ENCODE data around the gene PIGK.
A peak's percentile ranks its signal among the peaks of the same experiment; 100 is the strongest.

Gene PIGK

DNA sequence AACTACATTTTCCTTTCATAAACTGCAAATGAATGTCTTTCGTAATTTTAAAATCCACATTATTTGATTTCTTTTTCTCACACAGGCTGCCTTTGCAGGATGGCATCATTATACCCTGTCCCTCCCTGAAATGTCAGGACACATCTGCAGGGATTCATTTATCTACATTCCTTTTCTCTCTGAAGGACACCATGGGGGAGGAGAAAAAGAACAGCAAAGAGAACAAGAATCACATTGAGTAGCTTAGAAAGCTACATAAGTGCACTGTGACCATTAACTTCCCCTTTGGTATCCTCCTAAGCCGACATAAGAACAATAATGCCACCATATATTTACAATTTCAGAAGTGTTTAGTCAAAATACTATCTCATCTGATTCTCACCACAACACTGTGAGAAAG, 129.5 kb downstream of the PIGK start:
- no peak for DNase-seq

DNA sequence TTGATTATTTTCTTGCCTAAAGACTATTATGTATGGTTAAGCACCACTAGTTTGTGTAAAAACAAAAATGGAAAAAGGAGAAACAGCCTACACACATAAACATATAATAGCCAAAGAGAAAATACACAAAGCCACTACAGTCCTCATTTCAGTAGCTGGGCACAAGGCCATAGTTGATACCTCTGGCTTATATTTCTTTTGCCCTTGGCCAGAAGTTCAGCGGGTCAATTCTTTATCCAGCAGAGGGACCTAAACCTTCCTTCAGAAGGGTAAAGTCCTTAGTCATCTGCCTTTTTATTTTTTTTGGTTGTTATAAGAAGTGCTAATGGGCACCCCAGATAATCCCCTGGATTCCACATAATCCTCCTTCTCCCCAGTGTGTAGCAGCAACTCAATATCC, 134.1 kb downstream of the PIGK start:
- no peak for DNase-seq

DNA sequence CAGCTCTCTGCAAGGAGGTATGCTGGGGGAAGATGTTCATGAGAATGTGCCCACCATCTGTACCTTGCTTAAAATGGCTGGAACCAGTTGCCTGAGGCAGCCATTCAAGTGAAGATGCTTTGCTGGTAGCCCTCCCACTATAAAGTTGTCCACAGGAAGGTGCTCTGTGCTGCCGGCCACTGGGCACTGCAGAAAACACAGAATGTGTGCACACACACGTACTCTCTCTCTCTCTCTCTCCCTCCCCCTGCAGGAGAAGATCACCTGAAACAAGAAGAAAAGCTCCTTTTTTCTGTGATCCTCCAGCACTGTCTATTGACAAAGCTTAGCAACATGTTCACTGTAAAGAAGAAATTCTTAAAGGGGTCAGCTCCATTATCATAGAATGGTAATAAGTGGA, 134.8 kb downstream of the PIGK start:
- no peak for DNase-seq

DNA sequence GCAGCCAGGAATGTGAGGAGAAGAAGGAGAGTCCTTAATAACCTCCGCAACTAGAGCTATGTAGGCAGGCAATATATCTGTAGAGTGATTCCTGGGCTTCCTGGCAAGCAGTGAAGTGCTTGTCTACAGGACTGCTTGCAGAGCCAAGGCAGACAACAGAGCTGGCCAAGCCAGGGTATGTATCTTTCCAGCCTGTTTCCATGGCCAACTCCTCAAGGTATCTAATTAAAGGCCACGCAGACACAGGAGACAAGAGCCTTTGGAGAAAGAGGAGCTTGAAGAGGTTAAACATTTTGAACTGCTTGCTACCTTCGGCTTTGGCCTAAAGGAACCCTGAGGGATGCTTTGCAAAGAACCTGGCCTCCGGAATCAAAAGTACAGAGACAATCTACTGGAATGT, 137.4 kb downstream of the PIGK start:
- DNase-seq, result no peak

DNA sequence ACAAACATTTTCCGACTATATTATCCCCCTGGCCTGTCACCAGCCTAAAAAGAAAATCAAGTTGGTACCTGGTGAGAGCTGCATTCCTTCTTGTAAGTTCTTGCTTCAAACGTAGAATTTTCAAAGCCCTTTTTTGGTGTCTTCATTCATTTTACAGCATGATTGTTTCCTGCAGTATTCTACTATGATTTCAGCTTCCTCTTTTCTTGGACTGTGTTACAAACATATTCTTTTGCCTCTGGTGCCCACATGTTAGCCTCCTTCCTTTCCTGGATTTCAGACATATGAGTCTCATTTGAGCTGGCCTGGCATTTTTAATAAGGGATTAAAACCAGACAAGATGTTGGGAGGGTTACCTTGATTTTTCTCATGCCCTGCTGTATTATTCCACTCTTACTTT, 142.5 kb downstream of the PIGK start:
- no peak for DNase-seq

DNA sequence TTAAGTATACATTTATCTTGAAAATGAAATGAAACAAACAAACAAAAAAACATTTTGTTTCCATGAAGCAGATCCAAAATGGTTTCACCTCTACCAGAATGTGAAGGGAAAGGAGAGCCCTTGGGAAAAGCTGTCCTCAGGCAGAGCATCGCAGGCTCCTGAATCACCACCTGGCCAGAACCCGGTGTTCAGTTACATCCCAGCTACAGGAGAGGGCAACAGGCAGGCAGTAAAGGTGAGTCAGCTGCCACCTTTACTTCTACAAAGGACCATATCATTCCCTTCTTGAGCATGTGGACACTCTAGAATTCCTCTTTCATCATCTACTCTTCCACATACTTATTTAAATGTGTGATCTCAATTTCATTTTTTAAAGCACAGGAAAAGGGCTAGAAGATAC, 151.2 kb downstream of the PIGK start:
- no peak for DNase-seq

DNA sequence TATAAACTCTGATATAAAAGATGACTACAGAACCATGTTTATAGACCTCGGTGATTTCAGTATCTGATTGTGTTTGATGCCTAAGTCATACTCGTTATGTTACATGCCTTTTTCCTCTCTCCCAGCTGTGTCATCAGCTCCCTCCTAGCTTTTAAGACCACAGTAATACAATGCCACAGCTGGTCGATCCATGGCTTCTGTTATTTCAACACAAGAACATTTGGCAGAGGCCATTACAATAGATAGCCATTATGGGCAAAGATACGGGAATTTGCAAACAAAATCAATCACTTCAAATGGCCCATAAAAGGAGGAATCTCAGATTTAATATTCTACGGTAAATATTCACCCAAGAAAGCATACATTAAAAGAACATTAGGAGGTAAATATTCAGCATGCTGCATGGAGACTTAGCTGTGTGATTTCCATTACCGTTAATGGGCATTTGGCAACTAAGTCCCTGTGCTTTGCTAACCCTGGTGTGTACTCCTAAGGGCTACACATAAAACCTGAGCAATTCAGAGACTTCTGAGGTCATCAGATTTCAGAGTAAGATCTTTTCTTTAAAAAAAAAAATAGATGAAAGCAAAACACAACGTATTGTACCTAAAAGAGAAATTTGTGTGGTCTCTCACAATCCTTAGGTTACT, 153.4 kb downstream of the PIGK start:
- peak; percentile 82 for DNase-seq

DNA sequence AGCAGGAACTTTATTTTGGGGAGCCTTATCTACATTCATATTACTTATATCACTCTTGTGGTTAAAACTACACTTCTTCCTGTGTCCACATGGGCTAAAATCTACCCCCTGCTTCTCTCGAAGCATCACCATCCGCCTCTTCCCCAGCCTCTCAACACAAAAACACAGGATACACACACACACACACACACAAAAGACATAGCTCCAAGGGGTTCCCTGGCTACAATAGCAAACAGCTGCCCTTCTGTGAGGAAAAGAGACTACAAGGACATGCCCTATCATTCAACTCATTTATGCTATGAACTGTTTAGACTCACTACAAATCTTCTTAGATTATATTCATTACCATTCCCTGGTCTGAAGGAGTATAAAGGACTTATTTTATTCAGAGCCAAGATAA, 155.0 kb downstream of the PIGK start:
- DNase-seq, result peak; percentile 34

DNA sequence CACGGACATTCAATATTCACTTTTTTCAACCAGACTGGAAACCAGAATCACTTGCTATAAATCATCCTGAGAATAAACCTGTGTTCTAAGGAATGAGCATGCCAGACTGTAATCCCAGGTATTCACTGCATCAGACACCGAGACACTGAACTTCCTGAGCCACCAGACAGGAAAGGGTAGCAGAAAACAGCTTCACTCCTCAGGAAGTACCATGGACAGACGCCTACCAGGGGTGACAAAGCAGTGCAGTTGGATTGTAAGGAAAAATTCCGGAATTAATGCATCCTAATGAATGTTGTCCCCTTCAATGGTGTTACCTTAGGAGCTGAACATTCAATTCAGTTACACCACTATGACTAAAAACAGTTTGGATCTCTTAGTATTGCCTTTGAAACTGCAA, 156.1 kb downstream of the PIGK start:
- no peak for DNase-seq

DNA sequence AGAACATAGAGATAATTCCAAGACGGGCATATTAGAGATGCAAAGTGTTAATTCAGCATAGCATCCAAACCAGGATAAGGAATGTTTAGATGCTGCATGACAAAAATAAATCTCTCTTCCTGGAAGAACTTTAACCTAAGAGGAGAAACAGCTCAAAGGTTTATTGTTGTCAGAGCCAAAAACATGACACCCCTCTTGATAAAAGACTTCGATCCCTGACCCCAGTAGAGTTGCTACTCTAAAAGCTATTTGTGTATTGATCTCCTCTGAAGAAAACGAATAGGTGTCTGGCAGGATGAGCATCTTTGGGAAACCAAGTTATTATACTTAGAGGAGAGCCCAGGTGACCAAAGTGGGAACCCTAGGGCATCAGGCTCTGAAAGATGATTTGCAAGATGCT, 158.1 kb downstream of the PIGK start:
- DNase-seq, result no peak

DNA sequence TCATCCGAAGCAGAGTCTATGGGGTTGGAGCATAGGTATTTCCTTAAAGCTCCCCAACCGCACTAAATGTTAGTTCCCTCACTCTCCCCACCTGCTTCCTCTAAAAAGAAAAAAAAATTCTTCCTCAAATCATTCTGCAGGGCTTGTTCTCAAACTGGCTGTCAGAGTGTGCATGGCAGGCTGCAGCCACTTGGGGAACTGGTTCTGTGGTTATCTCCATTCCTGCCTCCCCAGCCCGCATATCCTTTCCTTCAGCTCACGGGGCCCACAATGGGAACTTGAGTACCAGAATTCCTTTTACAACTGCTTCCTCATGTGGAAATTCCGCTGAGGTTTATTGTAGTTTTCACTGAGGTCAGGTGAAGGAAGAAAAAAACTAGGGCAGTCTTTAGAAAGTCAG, 159.2 kb downstream of the PIGK start:
- no peak for DNase-seq

DNA sequence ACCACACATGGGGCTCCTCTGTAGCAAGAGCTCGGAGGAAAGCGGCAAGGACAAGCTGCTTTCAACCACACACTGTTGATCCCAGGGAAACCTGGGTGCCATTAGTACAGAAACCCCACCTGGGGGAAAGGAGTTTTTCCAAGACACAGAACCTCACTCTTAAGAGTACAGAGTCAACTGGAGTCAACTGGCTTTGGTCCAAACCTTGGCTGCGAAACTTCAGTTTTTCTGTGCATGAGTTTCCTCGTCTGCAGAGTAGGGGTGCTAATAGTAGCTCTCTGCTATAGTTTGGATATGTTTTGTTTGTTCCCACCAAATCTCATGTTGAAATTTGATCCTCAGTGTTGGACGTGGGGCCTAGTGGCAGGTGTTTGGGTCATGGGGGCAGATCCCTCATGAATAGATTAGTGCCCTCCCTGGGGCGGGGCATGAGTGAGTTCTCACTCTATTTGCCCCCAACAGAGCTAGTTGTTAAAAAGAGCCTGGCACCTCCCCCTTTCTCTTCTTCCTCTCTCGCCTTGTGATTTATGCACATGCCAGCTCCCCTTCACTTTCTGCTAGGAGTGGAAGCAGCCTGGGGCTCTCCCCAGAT, 161.1 kb downstream of the PIGK start:
- DNase-seq, result peak; percentile 84

DNA sequence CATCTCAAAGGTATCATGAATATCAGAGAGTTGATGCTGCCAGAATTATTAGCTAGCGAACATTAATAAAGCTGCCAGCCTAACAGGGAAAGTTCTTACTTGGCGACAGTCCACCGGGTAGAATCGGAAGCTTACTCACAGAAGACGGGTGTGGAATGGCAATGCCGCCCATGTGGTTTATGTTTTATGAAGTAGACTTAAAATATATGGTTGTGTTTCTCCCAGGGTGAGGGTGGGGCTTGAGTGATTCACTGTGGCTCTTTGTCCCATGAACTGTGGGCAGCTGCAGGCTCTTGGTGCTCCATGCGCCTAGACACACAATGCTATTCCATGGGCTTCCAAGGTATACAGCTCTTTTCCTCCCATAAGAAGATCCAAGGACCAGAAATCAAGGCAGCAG, 162.7 kb downstream of the PIGK start:
- no peak for DNase-seq

DNA sequence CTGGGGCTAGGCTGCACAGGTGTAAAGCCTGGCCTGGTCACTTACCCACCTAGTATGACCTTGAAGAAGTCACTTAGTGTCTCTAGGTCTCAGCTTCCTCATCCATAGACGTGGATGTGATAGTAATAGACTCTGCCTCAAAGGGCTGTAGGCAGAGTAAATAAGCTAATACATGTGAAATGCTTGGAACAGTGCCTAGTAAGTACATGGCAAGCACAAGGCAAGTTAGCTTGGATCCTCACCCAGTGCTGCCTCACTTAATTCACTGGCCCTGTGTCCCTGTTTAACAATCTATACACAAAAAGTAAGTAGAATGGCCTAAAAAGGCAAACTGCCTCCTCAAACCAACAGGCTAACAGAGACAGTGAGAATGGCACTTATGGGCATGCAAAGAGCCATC, 167.8 kb downstream of the PIGK start:
- no peak for DNase-seq

DNA sequence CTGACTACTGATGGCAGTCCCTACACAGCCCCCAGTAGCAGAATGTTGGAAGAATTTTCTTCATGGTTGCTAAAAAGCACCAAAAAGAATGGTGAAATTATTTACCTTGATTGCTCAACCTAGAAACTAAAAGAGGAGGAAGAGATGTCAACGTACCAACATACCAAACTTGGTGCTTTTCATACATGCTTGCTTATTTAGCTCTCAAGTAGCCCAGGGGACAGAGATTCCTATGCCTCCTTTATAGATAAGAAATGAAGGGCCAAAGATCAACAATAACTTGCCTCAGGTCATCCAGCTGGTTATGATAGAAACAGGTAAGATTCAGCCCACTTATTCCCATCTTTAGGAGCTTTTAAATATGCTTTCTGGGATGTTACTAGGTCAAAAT, 170.6 kb downstream of the PIGK start:
- no peak for DNase-seq

DNA sequence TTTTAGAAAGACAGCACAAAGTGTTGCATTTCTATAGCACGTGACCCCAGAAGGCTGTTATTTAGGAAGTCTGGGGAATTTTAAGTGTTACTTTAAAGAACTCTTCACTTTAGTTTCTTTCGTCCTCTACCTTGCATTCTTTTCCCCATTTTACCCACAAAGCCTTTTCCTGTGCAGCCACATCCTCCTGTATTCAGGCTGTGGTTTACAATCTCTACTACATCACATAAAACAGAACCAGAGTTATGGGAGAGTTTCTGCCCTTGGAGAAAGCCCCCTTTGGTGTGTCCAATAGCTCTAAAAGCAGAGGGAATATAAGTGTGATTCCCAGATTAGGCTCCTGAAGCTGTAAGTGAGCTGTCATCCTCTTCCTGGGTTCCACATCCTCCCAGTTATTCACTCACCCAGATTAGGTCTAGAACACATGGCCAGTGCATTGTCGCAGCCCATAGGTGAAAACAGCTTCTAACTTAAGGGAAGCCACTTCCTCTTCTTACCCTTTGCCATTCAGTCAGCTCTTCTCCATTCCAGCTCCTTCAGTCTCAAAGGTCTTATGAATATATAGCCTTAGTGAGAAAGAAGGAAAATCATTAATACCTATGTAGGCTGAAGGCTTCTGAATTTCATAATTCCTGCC, 171.1 kb downstream of the PIGK start:
- DNase-seq, result no peak

DNA sequence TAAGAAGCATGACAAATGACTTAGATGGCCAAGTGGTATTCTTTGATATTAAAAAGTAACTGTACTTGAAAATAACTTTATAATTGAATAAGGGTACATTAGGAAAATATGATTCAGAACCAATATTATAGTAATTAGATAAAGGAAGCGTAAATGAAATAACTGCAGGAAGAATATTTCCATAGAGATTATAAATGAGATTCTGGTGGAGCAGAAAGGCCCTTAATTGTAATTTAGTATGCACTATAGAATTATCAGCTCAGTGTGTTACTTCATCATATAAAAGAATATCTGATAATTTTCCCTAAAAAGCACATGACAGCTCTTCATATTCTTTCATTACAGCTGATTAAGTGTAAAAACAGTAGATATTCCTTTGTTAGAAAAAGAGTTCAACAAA, 171.7 kb downstream of the PIGK start:
- DNase-seq, result no peak

DNA sequence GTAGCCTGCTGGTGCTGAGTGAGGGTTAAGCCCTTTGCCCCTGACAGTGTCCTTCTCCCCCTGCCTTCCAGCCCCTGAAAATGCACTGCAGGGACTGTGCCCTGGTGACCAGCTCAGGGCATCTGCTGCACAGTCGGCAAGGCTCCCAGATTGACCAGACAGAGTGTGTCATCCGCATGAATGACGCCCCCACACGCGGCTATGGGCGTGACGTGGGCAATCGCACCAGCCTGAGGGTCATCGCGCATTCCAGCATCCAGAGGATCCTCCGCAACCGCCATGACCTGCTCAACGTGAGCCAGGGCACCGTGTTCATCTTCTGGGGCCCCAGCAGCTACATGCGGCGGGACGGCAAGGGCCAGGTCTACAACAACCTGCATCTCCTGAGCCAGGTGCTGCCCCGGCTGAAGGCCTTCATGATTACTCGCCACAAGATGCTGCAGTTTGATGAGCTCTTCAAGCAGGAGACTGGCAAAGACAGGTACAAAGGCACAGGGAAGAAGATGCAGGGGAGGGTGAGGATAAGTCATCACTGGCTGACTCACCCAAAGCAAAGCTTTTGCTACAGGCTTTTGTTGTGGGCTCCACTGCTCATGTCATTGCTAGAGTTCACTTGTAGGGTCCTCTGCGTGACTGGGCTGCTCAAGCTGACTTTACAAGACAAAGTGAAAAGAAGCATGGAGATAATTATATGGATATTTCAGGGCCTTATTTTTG, 174.9 kb downstream of the PIGK start:
- no peak for DNase-seq

DNA sequence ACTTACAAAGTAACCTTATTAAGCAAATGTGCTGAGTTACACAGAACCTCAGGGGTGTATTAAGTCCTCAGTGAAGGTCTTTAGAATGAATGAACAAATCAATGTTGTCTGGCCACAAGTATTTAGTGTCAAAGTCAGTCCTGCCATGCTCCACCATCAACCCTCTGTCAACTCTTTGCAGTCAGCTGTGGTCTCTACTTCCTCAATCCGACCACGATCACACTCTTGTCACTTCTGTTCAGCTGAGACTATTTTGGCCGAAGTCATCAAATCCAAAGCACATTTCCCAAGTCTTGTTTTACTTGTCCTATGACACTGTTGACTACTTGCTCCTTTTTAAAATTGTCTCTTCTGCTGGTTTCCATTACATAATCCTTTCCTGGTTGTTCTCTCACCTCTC, 178.4 kb downstream of the PIGK start:
- DNase-seq, result no peak

DNA sequence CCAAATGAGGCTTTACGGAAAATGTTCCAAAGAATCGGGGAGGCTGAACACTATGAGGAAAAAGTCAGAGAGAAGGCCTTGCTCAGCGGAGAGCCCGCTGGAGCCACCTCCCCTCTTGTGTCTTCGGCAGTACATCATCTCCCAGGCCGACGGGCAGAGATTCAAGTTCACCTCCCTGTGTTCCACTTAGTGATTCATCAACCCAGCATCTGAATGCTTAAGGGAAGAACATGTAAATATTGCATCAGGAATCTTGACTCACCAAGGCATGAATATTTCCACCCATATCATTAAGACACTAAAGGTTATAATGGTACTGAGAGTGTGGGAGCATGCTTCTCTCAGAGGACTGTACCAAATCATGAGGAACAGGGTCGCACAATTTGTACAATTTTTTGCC, 179.5 kb downstream of the PIGK start:
- DNase-seq, result no peak

DNA sequence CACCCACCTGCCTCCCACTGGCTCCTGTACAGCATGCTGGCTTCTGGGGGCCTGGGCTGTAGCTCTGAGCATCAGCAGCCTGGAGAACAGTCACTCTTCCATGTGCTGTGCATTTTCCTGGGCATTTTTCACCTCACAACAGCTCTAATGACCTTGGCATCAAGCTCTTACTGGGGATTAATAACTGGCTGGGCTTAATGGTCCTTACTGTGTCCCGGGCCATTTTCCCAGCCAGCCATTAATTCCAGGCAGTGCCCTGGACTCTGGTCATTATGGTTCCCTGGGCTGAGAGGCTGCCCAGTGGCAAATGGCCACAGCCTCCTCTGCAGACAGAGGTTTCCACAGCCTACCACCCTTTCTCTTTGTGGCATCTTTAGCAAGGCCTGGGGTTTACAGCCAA, 180.1 kb downstream of the PIGK start:
- DNase-seq, result no peak
